GM12891 (cell line): ENCODE results near the gene MET.

Experiments
- POLR2A ChIP-seq: IDR thresholded peaks from 2 replicates; pipeline ENCODE4 v1.6.1; 2011; ENCODE audit warnings: low read depth, low read length, control low read depth
- POLR2AphosphoS5 ChIP-seq: IDR thresholded peaks from 2 replicates; pipeline ENCODE4 v1.6.1; 2011; ENCODE audit warnings: low read depth, low read length, control low read depth
- POU2F2 ChIP-seq: IDR thresholded peaks from 2 replicates; pipeline ENCODE4 v1.6.1; 2011; ENCODE audit warnings: low read depth, mild to moderate bottlenecking, control low read depth, low read length, moderate library complexity
- SPI1 ChIP-seq: IDR thresholded peaks from 2 replicates; pipeline ENCODE4 v1.6.1; 2011; ENCODE audit warnings: low read depth, low read length, control low read depth
- TAF1 ChIP-seq: IDR thresholded peaks from 2 replicates; pipeline ENCODE4 v1.6.1; 2011; ENCODE audit warnings: low read depth, low read length, control low read depth

- no peak for TF ChIP-seq POLR2A
- TF ChIP-seq POLR2AphosphoS5 = no peak
- TF ChIP-seq TAF1 = no peak
- TF ChIP-seq SPI1 = no peak
- no peak for TF ChIP-seq POU2F2
Observed at GRCh38 chr7:116783666-116784318, 111.8 kb downstream of the MET start.
